Measurements from ENCODE around the gene PGA3.
"Not testable (repeated sequence)": the region's sequence is repeated elsewhere in the genome, so short reads cannot be mapped to it uniquely, and the experiment has no call there.

DNA sequence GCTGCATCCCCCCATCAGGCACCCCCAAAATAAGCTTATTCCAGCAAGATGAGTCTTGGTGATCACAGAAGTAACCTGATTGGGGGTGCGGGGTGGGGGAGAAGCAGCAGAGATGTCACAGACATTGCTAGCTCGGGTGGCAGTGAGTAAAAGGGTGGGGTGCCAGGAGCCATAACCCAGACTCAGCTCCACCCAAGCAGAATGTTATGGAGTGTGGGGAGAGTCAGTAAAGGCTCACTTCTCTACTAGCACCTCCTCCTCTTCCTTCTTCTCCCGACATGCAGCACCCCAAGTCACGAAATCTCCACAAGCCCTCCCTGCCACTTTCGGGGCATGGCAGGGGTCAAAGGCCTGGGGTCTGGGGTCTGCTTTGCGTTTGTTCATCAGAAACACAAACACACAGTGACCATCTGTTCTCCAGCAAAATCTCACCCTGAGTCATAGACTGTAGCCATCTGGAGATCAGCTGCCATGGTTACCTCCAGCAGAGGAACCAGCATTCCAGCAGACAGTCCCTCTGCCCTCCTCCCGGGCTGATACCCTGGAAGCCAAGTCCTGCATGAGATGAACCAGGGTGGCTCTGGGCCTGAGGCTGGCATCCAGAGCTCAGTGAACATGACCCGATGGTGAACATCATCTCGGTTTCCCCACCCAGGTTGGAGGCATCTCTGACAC, 4.5 kb downstream of the PGA3 start:
- TF ChIP-seq, protein P1, sequence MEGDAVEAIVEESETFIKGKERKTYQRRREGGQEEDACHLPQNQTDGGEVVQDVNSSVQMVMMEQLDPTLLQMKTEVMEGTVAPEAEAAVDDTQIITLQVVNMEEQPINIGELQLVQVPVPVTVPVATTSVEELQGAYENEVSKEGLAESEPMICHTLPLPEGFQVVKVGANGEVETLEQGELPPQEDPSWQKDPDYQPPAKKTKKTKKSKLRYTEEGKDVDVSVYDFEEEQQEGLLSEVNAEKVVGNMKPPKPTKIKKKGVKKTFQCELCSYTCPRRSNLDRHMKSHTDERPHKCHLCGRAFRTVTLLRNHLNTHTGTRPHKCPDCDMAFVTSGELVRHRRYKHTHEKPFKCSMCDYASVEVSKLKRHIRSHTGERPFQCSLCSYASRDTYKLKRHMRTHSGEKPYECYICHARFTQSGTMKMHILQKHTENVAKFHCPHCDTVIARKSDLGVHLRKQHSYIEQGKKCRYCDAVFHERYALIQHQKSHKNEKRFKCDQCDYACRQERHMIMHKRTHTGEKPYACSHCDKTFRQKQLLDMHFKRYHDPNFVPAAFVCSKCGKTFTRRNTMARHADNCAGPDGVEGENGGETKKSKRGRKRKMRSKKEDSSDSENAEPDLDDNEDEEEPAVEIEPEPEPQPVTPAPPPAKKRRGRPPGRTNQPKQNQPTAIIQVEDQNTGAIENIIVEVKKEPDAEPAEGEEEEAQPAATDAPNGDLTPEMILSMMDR (IDR thresholded peaks at IDR 0.05): not testable (repeated sequence)
- not testable (repeated sequence) for TF ChIP-seq POLR2A (IDR thresholded peaks at IDR 0.05)
